ENCODE data around the gene LYST.

- TF ChIP-seq CTCF (conservative IDR thresholded peaks at IDR 0.05; ENCODE audit: low read length) (no peak), EZH2phosphoT487 (IDR thresholded peaks at IDR 0.05; ENCODE audit: borderline replicate concordance) (no peak)
Measured at GRCh38 chr1:235893840-235894239, 27.1 kb upstream of the LYST start.
